Choroid plexus epithelial cell (primary cell): Measurements from ENCODE around the gene ZNF19.
A peak's percentile ranks its signal among the peaks of the same experiment; 100 is the strongest.

Source experiments
- DNase-seq: peaks from one replicate; pipeline ENCODE4 v3.0.0-alpha.2; 2010; ENCODE audit warnings: low read depth
- H3K4me3 ChIP-seq: 2 replicates; pipeline ENCODE4 v1.5.1; 2011; ENCODE audit warnings: low read depth, mild to moderate bottlenecking, control low read depth, low read length, moderate library complexity
- TF ChIP-seq, protein P1 (sequence below): conservative IDR thresholded peaks from 2 replicates; pipeline ENCODE4 v1.5.1; 2011; ENCODE audit warnings: low read depth, mild to moderate bottlenecking, control low read depth, inconsistent platforms, low read length, moderate library complexity

ZNF19 gene

DNA sequence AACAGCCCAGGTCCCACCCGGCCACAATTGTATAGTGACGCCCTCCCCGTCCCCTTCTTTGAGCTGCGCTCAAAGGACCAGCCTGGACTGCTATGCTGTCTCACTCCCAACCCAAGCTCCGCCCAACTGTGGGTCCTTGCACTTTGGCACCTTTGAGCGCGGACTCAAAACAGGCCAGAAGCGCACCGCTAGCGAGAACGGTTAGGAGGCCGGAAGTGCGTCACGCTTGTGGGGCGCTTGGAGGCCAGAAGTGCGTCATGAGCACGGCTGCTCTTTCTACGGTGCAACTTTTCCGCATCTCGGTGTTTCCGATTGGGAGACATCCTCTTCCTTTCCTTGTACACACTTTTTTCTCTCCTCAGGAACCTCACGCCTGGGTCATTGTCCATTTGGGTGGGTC, at the start of gene ZNF19:
ZNF19 (minus strand) TSS at position 203 of the 400 bp plus-strand sequence. CDS start 7,210 bp downstream, outside the sequence.
- no peak within 1 kb of the TSS for H3K4me3 ChIP-seq
- TF ChIP-seq, protein P1, sequence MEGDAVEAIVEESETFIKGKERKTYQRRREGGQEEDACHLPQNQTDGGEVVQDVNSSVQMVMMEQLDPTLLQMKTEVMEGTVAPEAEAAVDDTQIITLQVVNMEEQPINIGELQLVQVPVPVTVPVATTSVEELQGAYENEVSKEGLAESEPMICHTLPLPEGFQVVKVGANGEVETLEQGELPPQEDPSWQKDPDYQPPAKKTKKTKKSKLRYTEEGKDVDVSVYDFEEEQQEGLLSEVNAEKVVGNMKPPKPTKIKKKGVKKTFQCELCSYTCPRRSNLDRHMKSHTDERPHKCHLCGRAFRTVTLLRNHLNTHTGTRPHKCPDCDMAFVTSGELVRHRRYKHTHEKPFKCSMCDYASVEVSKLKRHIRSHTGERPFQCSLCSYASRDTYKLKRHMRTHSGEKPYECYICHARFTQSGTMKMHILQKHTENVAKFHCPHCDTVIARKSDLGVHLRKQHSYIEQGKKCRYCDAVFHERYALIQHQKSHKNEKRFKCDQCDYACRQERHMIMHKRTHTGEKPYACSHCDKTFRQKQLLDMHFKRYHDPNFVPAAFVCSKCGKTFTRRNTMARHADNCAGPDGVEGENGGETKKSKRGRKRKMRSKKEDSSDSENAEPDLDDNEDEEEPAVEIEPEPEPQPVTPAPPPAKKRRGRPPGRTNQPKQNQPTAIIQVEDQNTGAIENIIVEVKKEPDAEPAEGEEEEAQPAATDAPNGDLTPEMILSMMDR = no peak

DNA sequence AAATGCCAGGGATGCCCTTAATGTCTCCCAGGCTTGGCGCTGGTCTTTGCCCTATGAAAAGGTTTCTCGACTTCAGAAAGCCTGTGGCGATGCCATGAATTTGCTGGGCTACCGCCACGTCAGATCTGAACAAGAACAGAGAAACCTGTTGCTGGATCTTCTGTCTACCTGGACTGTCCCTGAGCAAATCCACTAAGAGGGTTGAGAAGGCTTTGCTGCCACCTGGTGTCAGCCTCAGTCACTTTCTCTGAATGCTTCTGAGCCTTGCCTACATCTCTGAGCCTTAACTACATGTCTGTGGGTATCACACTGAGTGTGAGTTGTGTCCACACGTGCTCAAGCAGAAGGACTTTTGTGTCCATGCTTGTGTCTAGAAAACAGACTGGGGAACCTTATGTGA, 48.5 kb upstream of the ZNF19 start:
- peak; percentile 77 for DNase-seq
- TF ChIP-seq, protein P1 = peak; percentile 89

More for the DNA sequence above, at the start of gene ZNF19:
- no peak for DNase-seq

DNA sequence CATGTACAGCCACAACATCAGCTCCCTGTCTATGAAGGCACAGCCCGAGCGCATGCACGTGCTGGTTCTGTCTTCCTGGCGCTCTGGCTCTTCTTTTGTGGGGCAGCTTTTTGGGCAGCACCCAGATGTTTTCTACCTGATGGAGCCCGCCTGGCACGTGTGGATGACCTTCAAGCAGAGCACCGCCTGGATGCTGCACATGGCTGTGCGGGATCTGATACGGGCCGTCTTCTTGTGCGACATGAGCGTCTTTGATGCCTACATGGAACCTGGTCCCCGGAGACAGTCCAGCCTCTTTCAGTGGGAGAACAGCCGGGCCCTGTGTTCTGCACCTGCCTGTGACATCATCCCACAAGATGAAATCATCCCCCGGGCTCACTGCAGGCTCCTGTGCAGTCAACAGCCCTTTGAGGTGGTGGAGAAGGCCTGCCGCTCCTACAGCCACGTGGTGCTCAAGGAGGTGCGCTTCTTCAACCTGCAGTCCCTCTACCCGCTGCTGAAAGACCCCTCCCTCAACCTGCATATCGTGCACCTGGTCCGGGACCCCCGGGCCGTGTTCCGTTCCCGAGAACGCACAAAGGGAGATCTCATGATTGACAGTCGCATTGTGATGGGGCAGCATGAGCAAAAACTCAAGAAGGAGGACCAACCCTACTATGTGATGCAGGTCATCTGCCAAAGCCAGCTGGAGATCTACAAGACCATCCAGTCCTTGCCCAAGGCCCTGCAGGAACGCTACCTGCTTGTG, 47.8 kb upstream of the ZNF19 start:
- TF ChIP-seq, protein P1 = no peak
- no peak overlapping the region for H3K4me3 ChIP-seq
- DNase-seq = no peak

More for the DNA sequence above, 48.5 kb upstream of the ZNF19 start:
- no peak overlapping the region for H3K4me3 ChIP-seq

DNA sequence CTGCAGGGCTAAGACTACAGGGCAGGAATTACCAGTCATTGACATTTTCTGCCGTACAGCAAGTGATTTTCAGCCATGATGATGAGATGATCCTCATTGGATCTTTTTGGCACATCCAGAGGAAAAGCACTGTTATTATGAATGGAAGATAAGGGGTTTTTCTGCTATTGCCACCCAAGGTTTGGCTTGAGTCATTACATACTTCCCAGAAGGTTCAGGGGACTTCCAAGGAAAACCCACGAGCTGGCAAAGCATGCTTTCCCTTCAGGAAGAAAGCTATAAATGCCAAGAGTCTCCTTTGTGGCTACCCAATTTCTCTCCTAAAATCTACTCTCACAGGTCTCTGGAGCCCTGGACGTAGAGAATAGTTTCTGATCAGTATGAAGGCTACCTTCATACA, 43.2 kb upstream of the ZNF19 start:
- H3K4me3 ChIP-seq = no peak overlapping the region
- TF ChIP-seq, protein P1 = no peak
- no peak for DNase-seq

DNA sequence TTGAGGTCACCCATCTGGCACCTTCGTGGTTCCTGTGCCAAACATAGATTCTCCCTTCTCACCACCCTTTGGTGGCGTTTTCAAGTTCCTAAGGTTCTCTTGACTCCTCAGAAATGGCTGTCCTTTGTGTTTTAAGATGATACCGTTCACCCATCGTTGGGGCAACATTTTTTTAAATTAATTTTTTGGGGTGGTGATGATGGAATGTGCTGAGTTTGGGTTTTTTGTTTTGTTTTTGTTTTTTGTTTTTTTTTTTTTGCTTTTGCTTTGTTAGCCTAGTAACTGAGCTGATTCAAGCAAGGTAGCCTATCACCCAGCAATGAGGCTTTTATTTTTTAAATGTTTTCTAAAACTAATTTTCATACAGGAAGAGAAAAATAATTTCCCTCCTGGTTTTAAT, 39.7 kb upstream of the ZNF19 start:
- DNase-seq = no peak
- H3K4me3 ChIP-seq = no peak overlapping the region
- TF ChIP-seq, protein P1 = no peak

DNA sequence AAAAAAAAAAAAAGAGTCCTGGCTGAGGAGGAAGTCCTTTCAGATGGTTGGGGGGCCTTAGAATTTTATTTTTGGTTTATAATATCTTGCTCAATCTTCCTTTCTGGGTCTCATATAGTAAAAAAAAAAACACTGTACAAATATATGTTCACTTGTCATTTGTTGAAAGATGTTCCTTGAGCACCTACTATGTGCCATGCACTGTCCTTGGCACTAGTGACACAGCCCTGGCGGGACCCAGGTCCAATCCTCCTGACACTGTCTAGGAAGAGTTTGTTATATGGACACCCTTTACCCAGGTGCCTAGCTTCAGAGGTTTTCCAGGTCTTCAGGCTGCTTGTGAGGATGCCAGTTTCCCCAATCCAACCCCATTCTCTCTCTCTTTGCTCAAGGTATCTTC, 39.1 kb upstream of the ZNF19 start:
- no peak overlapping the region for H3K4me3 ChIP-seq
- TF ChIP-seq, protein P1 = no peak
- DNase-seq = no peak

DNA sequence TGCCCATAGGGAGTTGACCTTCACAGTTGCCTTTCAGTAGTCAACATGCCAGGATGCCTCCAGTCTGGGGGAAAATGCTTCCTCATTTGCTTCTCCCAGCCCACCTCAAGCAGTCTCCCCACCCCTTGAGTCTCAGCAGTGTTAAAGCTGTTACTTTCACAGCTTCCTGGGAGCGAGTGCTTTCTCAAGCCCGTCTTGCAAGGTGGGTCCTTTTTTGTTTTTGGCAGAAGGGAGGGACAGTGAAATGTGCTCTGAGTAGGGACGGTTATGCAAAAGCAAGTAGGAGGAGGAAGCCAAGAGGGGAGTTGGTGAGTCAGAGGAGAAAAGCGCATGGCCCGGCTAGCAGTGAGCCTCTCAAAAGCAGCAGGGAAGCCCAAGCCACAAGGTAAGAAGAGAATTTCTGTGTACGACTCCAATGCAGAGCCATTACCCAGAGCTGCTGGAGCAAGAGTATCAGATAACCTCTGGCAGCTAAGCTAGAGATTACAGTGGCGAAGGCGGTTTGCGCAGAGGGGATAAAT, 37.0 kb upstream of the ZNF19 start, which contains the start of gene CHST4:
CHST4 (plus strand) TSS at position 316 of the 521 bp plus-strand sequence. CDS start 10,252 bp downstream, outside the sequence.
- peak; percentile 87 for DNase-seq
- TF ChIP-seq, protein P1 = no peak
- no peak within 1 kb of the TSS for H3K4me3 ChIP-seq
